Mesothelial cell of epicardium (in vitro differentiated cells): ENCODE data around the gene USP49. TPM values are rescaled to one million over a fixed set of nuclear protein-coding genes. Genes with fewer than 3 reads are reported as not detected.

Source experiments
- DNase-seq, 2 experiments: peaks; one replicate each; pipeline ENCODE4 v3.0.0; 2021; ENCODE audit warnings: low spot score in 2 of 2; ENCODE audit not compliant: unreplicated experiment in 2 of 2
- H3K27ac Mint-ChIP-seq: 2 replicates; pipeline ENCODE4 v1.8.0; 2021; ENCODE audit warnings: mixed read lengths
- H3K27me3 Mint-ChIP-seq: 2 replicates; pipeline ENCODE4 v1.8.0; 2021; ENCODE audit warnings: low read depth, mixed read lengths
- H3K36me3 Mint-ChIP-seq: 2 replicates; pipeline ENCODE4 v1.8.0; 2021; ENCODE audit warnings: mixed read lengths
- H3K4me1 Mint-ChIP-seq: 2 replicates; pipeline ENCODE4 v1.8.0; 2021; ENCODE audit warnings: mixed read lengths
- H3K4me3 Mint-ChIP-seq: 2 replicates; pipeline ENCODE4 v1.8.0; 2021; ENCODE audit warnings: mild to moderate bottlenecking, moderate library complexity, mixed read lengths
- H3K9me3 Mint-ChIP-seq: 2 replicates; pipeline ENCODE4 v1.8.0; 2021; ENCODE audit warnings: mixed read lengths
- total RNA-seq: library from RNA; stranded (reverse); gene quantifications from 3 replicates; pipeline ENCODE4 v1.2.1, GENCODE V29; 2021
- TF ChIP-seq, protein P1 (sequence below): fragments of 200-600 bp; sonication (generic); IDR thresholded peaks from one replicate; pipeline ENCODE4 v1.5.0; 2021; ENCODE audit warnings: antibody characterized with exemption; ENCODE audit not compliant: unreplicated experiment

Gene USP49
- total RNA-seq, 1 donor from 2014 or later, result 12.1 TPM

GRCh38 chr6:41747256-41748101 is 147.7 kb downstream of the USP49 start, which contains the start of gene PGC:
PGC (minus strand) TSS chr6:41747397; CDS start chr6:41747334, 63 bp downstream.
- Mint-ChIP-seq H3K36me3 (no peaks in the 10 kb centered on the region), H3K4me1 (peaks cover 2% of the 10 kb centered on the region), H3K27me3 (peaks cover 13% of the 10 kb centered on the region), H3K27ac (no peak within 1 kb of the TSS), H3K4me3 (no peak within 1 kb of the TSS), H3K9me3 (peaks cover 6% of the 10 kb centered on the region)
- no peak for DNase-seq
- TF ChIP-seq, protein P1, sequence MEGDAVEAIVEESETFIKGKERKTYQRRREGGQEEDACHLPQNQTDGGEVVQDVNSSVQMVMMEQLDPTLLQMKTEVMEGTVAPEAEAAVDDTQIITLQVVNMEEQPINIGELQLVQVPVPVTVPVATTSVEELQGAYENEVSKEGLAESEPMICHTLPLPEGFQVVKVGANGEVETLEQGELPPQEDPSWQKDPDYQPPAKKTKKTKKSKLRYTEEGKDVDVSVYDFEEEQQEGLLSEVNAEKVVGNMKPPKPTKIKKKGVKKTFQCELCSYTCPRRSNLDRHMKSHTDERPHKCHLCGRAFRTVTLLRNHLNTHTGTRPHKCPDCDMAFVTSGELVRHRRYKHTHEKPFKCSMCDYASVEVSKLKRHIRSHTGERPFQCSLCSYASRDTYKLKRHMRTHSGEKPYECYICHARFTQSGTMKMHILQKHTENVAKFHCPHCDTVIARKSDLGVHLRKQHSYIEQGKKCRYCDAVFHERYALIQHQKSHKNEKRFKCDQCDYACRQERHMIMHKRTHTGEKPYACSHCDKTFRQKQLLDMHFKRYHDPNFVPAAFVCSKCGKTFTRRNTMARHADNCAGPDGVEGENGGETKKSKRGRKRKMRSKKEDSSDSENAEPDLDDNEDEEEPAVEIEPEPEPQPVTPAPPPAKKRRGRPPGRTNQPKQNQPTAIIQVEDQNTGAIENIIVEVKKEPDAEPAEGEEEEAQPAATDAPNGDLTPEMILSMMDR, result no peak

- H3K27me3 Mint-ChIP-seq, result peaks cover 12% of the 10 kb centered on the region
- H3K4me1 Mint-ChIP-seq, result peaks cover 2% of the 10 kb centered on the region
- peaks cover 6% of the 10 kb centered on the region for H3K9me3 Mint-ChIP-seq
- TF ChIP-seq, protein P1, result no peak
- no peak overlapping the region for H3K4me3 Mint-ChIP-seq
- H3K36me3 Mint-ChIP-seq, result no peaks in the 10 kb centered on the region
- no peak for DNase-seq
- no peak overlapping the region for H3K27ac Mint-ChIP-seq
Measured at GRCh38 chr6:41746107-41746506, 149.1 kb downstream of the USP49 start.

DNA sequence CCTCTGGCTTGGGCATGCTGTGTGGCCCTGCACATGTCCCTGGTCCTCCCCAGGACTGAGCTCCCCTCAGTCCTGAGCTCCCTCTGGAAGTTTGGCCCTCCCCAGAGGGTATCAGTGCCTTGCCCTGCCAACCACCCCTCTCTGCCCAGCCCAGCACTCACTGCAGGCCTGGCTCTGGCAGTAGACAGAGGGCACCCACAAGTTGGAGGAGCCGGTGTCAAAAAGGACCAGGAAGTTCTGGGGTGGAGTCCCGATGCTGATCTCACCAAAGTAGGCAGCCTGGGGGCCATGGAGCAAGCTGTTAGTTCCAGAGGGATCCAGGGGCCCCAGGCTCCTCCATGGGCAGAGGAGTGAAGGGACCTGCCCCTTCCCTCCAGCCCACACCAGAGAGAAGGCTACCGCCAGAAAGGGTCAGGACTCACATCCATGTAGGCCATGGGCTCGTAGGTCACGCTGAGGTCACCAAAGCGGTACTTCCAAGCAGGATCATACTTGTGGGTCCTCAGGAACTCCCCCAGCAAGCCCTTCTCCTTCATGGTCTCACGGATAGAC is 150.9 kb downstream of the USP49 start:
- Mint-ChIP-seq H3K4me1 (no peaks in the 10 kb centered on the region), H3K36me3 (no peaks in the 10 kb centered on the region), H3K27me3 (peaks cover 6% of the 10 kb centered on the region), H3K9me3 (no peaks in the 10 kb centered on the region), H3K27ac (no peak overlapping the region), H3K4me3 (no peak overlapping the region)
- no peak for DNase-seq
- TF ChIP-seq, protein P1, result no peak

DNA sequence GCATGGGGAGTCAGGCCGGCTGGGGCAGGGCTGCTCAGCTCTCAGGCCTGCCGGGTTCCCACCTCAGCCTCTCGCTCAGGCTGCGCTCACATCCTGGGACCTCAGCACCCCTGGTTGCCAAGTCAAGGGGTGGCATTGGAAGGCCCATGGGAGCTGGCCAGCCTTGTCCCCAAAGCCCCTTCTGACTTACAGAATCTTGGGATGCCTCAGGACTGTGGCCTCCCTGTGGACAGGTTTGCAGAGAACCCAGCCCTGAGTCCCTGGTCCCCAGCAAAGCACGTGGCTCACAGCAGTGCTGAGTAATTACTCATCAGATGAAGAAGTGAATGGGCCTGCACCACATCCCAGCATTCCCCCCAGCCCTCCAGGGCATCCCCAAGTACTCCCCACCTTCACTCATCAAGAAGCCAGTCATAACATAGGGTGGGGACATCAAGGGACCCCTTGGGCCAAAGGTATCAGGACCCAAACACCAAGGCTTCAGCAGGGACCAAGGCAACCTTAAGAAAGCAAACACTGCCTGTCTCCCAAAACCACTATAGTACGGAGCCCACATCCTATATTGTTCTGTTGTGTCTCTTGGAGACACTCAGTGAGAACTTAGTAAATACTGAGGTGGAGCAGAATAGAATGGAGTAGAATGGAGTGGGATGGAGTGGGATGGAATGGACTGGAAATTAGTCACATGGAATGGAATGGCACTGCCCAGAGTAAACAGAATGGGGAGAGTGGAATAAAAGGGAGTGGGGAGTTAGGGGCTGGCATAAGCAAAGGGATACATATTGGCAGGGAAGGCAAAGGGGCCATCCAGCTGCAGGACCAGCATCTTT is 151.6 kb downstream of the USP49 start:
- no peak overlapping the region for H3K4me3 Mint-ChIP-seq
- H3K27me3 Mint-ChIP-seq, result peaks cover 6% of the 10 kb centered on the region
- DNase-seq, result no peak
- no peak overlapping the region for H3K27ac Mint-ChIP-seq
- peaks cover 4% of the 10 kb centered on the region for H3K4me1 Mint-ChIP-seq
- H3K36me3 Mint-ChIP-seq, result no peaks in the 10 kb centered on the region
- no peaks in the 10 kb centered on the region for H3K9me3 Mint-ChIP-seq
- TF ChIP-seq, protein P1, result no peak

GRCh38 chr6:41741625-41742490 is 153.3 kb downstream of the USP49 start:
- H3K27ac Mint-ChIP-seq, result no peak overlapping the region
- TF ChIP-seq, protein P1, result no peak
- no peak for DNase-seq
- H3K9me3 Mint-ChIP-seq, result no peaks in the 10 kb centered on the region
- H3K36me3 Mint-ChIP-seq, result no peaks in the 10 kb centered on the region
- no peak overlapping the region for H3K4me3 Mint-ChIP-seq
- H3K27me3 Mint-ChIP-seq, result peaks cover 2% of the 10 kb centered on the region
- peaks cover 4% of the 10 kb centered on the region for H3K4me1 Mint-ChIP-seq
